ENCODE results near the gene POLR2H. TPM values are rescaled to one million over a fixed set of nuclear protein-coding genes. Genes with fewer than 3 reads are reported as not detected.

Gene POLR2H
- 10 to 100 TPM; 34.4 to 61.0 (median 49.1) TPM for polyA plus RNA-seq (ENCODE audit: low read depth in 6 of 6)

- DNase-seq (peak; percentile 50), ATAC-seq (ENCODE audit: low read depth in 2 of 2) (peak; percentile 6 to 9)
- Mint-ChIP-seq H3K27ac (peak within 1 kb of the TSS; percentile 67 to 93 (median 88)), H3K9me3 (no peaks in the 10 kb centered on the region), H3K4me3 (peak within 1 kb of the TSS; percentile 87 to 98 (median 96)), H3K27me3 (peaks cover 0 to 11% (median 5%) of the 10 kb centered on the region in 3 donors), H3K4me1 (peaks cover 28 to 33% (median 29%) of the 10 kb centered on the region in 3 donors), H3K36me3 (no peaks in the 10 kb centered on the region)
These were observed at the start of gene POLR2H, which contains the start of gene CLCN2 for GRCh38 chr3:184361532-184361931. TSS of gene POLR2H (plus strand) at chr3:184361710. CDS start at chr3:184363493, 1,783 bp downstream. TSS of gene CLCN2 (minus strand) at chr3:184361605. CDS start at chr3:184361479, 126 bp downstream.

- Mint-ChIP-seq H3K36me3 (no peaks in the 10 kb centered on the region), H3K4me1 (peaks cover 21 to 31% (median 31%) of the 10 kb centered on the region in 3 donors), H3K4me3 (peak within 1 kb of the TSS; percentile 79 to 96 (median 91)), H3K27me3 (no peaks in the 10 kb centered on the region), H3K9me3 (no peaks in the 10 kb centered on the region), H3K27ac (peak within 1 kb of the TSS; percentile 81 to 97 (median 94))
- DNase-seq (peak; percentile 93), ATAC-seq (ENCODE audit: low read depth in 2 of 2) (peak; percentile 87 to 88)
These were observed 47.2 kb upstream of the POLR2H start, which contains the start of gene EIF4G1 for GRCh38 chr3:184314363-184314699. TSS of gene EIF4G1 (plus strand) at chr3:184314606. CDS start at chr3:184315797, 1,191 bp downstream.

GRCh38 chr3:184314700-184315542, 46.6 kb upstream of the POLR2H start:
- Mint-ChIP-seq H3K36me3 (no peaks in the 10 kb centered on the region), H3K4me3 (peak overlapping the region; percentile 79 to 94 (median 90)), H3K27me3 (no peaks in the 10 kb centered on the region), H3K27ac (peak overlapping the region; percentile 66 to 97 (median 86)), H3K4me1 (peaks cover 24 to 36% (median 33%) of the 10 kb centered on the region in 3 donors), H3K9me3 (no peaks in the 10 kb centered on the region)
- DNase-seq (peak; percentile 63), ATAC-seq (ENCODE audit: low read depth in 2 of 2) (peak; percentile 54 to 55)

DNA sequence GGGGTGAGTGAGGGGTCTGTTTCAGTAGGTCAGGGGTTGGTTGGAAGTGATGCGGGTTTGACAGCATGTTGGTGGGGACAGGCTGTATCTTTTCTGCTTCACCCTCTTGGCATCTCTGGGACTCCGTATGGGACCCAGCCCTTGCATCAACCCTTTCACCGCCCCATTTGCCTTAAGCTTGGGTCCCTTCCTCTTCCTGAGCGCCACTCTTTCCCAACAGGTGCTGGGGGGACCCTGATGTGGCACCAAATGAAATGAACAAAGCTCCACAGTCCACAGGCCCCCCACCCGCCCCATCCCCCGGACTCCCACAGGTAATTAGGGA, 46.0 kb upstream of the POLR2H start:
- peak overlapping the region; percentile 61 to 97 (median 78) for H3K27ac Mint-ChIP-seq
- peak overlapping the region; percentile 50 to 92 (median 84) for H3K4me3 Mint-ChIP-seq
- H3K9me3 Mint-ChIP-seq = no peaks in the 10 kb centered on the region
- ATAC-seq (ENCODE audit: low read depth in 2 of 2) = no peak
- no peaks in the 10 kb centered on the region for H3K36me3 Mint-ChIP-seq
- H3K4me1 Mint-ChIP-seq = peaks cover 24 to 36% (median 33%) of the 10 kb centered on the region in 3 donors
- H3K27me3 Mint-ChIP-seq = no peaks in the 10 kb centered on the region
- DNase-seq = no peak

- DNase-seq = no peak
These were observed 45.4 kb upstream of the POLR2H start for GRCh38 chr3:184315871-184316661.

DNA sequence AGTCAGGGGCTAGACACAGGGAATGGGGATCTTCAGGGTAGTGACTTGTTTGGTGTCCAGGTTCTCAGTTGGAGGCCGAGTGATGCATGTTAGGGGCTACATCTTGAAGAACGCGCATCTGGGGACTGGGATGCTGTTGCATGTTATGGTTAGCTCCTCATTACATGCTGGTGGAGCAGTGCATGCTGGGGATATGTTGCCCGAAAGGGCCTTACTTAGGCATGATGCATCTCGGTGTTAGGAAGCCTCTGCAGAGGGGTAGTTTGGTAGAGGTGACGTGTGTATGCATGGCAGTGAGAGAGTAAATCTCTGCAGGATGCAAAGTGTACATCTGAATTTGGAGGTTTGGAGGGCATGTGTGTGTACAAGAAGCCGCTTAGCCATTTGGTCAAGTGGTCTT, 44.7 kb upstream of the POLR2H start:
- Mint-ChIP-seq H3K36me3 (peaks cover 0 to 13% of the 10 kb centered on the region in 2 donors), H3K9me3 (no peaks in the 10 kb centered on the region), H3K27me3 (no peaks in the 10 kb centered on the region), H3K4me3 (peak overlapping the region in 6 of 8 donors; percentile 2 to 88 (median 60)), H3K4me1 (peaks cover 24 to 36% (median 33%) of the 10 kb centered on the region in 3 donors), H3K27ac (peak overlapping the region in 3 of 6 donors; percentile 52 to 97 (median 81))
- DNase-seq = no peak
- no peak for ATAC-seq (ENCODE audit: low read depth in 2 of 2)

More at GRCh38 chr3:184315871-184316661, 45.4 kb upstream of the POLR2H start:
- peak overlapping the region; percentile 50 to 92 (median 83) for H3K4me3 Mint-ChIP-seq
- H3K27ac Mint-ChIP-seq = peak overlapping the region; percentile 61 to 97 (median 80)
- H3K36me3 Mint-ChIP-seq = peaks cover 0 to 5% of the 10 kb centered on the region in 2 donors
- H3K4me1 Mint-ChIP-seq = peaks cover 24 to 36% (median 33%) of the 10 kb centered on the region in 3 donors
- no peak for ATAC-seq (ENCODE audit: low read depth in 2 of 2)
- H3K9me3 Mint-ChIP-seq = no peaks in the 10 kb centered on the region
- H3K27me3 Mint-ChIP-seq = no peaks in the 10 kb centered on the region

DNA sequence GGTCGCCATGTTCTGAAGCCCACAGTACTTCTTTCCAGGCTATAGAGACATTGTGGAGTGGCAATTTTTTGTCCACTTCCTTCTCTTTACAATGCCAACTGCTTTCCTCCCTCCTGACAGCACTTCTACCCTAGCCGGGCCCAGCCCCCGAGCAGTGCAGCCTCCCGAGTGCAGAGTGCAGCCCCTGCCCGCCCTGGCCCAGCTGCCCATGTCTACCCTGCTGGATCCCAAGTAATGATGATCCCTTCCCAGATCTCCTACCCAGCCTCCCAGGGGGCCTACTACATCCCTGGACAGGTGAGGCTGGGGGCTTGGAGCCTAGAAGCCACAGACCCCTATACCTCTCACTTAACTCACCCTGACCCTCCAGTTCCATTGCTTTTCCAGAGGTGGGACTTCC, 44.3 kb upstream of the POLR2H start:
- Mint-ChIP-seq H3K27me3 (no peaks in the 10 kb centered on the region), H3K9me3 (no peaks in the 10 kb centered on the region), H3K27ac (peak overlapping the region in 2 of 6 donors; percentile 60 to 70), H3K4me1 (peaks cover 24 to 36% (median 33%) of the 10 kb centered on the region in 3 donors), H3K4me3 (peak overlapping the region in 5 of 8 donors; percentile 43 to 88 (median 56)), H3K36me3 (peaks cover 2 to 17% of the 10 kb centered on the region in 2 donors)
- DNase-seq (no peak), ATAC-seq (ENCODE audit: low read depth in 2 of 2) (no peak)

GRCh38 chr3:184320104-184320445, 41.4 kb upstream of the POLR2H start:
- Mint-ChIP-seq H3K4me1 (peaks cover 24 to 36% (median 27%) of the 10 kb centered on the region in 3 donors), H3K4me3 (peak overlapping the region in 1 of 8 donors; percentile 21), H3K9me3 (no peaks in the 10 kb centered on the region), H3K36me3 (peaks cover 18 to 41% of the 10 kb centered on the region in 2 donors), H3K27me3 (no peaks in the 10 kb centered on the region), H3K27ac (peak overlapping the region in 1 of 6 donors; percentile 86)
- DNase-seq (no peak), ATAC-seq (ENCODE audit: low read depth in 2 of 2) (no peak)

GRCh38 chr3:184321666-184322065, 39.8 kb upstream of the POLR2H start:
- peaks cover 15 to 25% (median 19%) of the 10 kb centered on the region in 3 donors for H3K4me1 Mint-ChIP-seq
- H3K27ac Mint-ChIP-seq = no peak overlapping the region
- ATAC-seq (ENCODE audit: low read depth in 2 of 2) = no peak
- peaks cover 18 to 51% of the 10 kb centered on the region in 2 donors for H3K36me3 Mint-ChIP-seq
- no peaks in the 10 kb centered on the region for H3K27me3 Mint-ChIP-seq
- no peaks in the 10 kb centered on the region for H3K9me3 Mint-ChIP-seq
- H3K4me3 Mint-ChIP-seq = no peak overlapping the region
- DNase-seq = no peak

DNA sequence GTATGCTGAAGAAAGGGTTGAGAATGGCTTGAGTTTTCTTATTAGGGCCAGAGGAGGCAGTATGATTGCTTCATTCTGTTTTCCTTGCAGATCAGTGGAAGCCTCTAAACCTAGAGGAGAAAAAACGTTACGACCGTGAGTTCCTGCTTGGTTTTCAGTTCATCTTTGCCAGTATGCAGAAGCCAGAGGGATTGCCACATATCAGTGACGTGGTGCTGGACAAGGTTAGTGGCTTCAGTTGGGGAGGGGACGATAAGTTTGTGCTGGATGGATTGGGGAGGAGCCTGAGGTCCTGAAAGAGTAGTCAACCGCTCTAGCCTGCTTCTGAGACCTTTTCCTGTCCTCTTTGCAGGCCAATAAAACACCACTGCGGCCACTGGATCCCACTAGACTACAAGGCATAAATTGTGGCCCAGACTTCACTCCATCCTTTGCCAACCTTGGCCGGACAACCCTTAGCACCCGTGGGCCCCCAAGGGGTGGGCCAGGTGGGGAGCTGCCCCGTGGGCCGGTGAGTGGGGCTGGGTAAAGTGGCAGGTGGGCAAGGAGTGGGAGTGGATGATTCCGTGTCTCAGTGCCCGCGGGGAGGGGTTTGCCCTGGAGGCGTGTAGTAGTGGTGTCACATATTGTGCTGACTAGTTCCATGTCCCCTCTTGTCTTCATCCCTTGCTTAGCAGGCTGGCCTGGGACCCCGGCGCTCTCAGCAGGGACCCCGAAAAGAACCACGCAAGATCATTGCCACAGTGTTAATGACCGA, 38.6 kb upstream of the POLR2H start:
- Mint-ChIP-seq H3K36me3 (peaks cover 27 to 63% of the 10 kb centered on the region in 2 donors), H3K27ac (no peak overlapping the region), H3K4me3 (peak overlapping the region in 1 of 8 donors; percentile 12), H3K9me3 (no peaks in the 10 kb centered on the region), H3K4me1 (peaks cover 4 to 12% (median 7%) of the 10 kb centered on the region in 3 donors), H3K27me3 (no peaks in the 10 kb centered on the region)
- ATAC-seq (ENCODE audit: low read depth in 2 of 2) (no peak), DNase-seq (no peak)

DNA sequence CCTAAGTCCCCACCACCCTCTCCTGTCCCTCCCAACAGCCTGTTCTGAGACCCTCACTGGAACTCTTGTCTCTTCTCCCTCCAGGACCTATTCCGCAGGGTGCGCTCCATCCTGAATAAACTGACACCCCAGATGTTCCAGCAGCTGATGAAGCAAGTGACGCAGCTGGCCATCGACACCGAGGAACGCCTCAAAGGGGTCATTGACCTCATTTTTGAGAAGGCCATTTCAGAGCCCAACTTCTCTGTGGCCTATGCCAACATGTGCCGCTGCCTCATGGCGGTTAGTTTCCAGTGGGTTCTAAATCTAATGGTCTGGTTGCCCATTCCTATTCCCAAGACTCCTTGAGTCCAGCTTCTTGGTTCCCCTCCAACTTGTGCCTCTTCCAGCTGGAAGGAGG, 37.8 kb upstream of the POLR2H start:
- H3K4me1 Mint-ChIP-seq = peaks cover 3 to 10% (median 4%) of the 10 kb centered on the region in 3 donors

GRCh38 chr3:184325269-184325668, 36.2 kb upstream of the POLR2H start:
- H3K4me1 Mint-ChIP-seq = no peaks in the 10 kb centered on the region
- H3K36me3 Mint-ChIP-seq = peaks cover 27 to 81% of the 10 kb centered on the region in 2 donors
- H3K4me3 Mint-ChIP-seq = no peak overlapping the region
- DNase-seq = no peak
- ATAC-seq (ENCODE audit: low read depth in 2 of 2) = no peak
- no peaks in the 10 kb centered on the region for H3K27me3 Mint-ChIP-seq
- no peaks in the 10 kb centered on the region for H3K9me3 Mint-ChIP-seq
- peak overlapping the region in 1 of 6 donors; percentile 56 for H3K27ac Mint-ChIP-seq

More for the DNA sequence above, 37.8 kb upstream of the POLR2H start:
- no peak for DNase-seq
- Mint-ChIP-seq H3K36me3 (peaks cover 27 to 68% of the 10 kb centered on the region in 2 donors), H3K27ac (peak overlapping the region in 2 of 6 donors; percentile 47 to 68), H3K4me3 (peak overlapping the region in 1 of 8 donors; percentile 31), H3K27me3 (no peaks in the 10 kb centered on the region), H3K9me3 (no peaks in the 10 kb centered on the region)
- ATAC-seq (ENCODE audit: low read depth in 2 of 2) = no peak

Data from naive B cell (primary cell).